SK-N-MC (cell line): ENCODE data around the gene SLC38A1.

Source experiments
- DNase-seq: peaks from one replicate; pipeline ENCODE4 v3.0.0-alpha.2; 2011; ENCODE audit warnings: low read depth, low spot score
- H3K27ac ChIP-seq: fragments of 200-600 bp; sonication (generic); 2 replicates; pipeline ENCODE4 v1.5.1; 2016; ENCODE audit warnings: mixed run types
- H3K36me3 ChIP-seq: fragments of 200-600 bp; sonication (generic); 2 replicates; pipeline ENCODE4 v1.6.1; 2017; ENCODE audit warnings: antibody characterized with exemption, low read length, mixed read lengths; ENCODE audit not compliant: insufficient read depth
- H3K4me3 ChIP-seq: fragments of 200-600 bp; sonication (generic); 2 replicates; pipeline ENCODE4 v1.5.1; 2016
- H3K9ac ChIP-seq: fragments of 200-600 bp; sonication (generic); 2 replicates; pipeline ENCODE4 v1.8.0; 2017; ENCODE audit warnings: mixed run types, mixed read lengths; ENCODE audit not compliant: insufficient read length
- H3K9me3 ChIP-seq: fragments of 200-600 bp; sonication (generic); 2 replicates; pipeline ENCODE4 v1.6.1; 2017; ENCODE audit warnings: low read depth, mild to moderate bottlenecking, antibody characterized with exemption, low read length, moderate library complexity, mixed read lengths
- EZH2 ChIP-seq: fragments of 200-600 bp; sonication (generic); IDR thresholded peaks from one replicate; pipeline ENCODE4 v1.6.1; 2017; ENCODE audit warnings: antibody characterized with exemption
- FOXP2 ChIP-seq: optimal IDR thresholded peaks from 2 replicates; pipeline ENCODE3; 2011; ENCODE audit warnings: mild to moderate bottlenecking, moderate library complexity; ENCODE audit not compliant: insufficient read depth; ENCODE audit errors: extremely low read length, control extremely low read depth
- POLR2AphosphoS5 ChIP-seq: IDR thresholded peaks from 2 replicates; pipeline ENCODE4 v1.6.1; 2012; ENCODE audit warnings: mild to moderate bottlenecking, low read depth, low read length, borderline replicate concordance

The SLC38A1 gene

GRCh38 chr12:46145881-46146280 is 123.0 kb downstream of the SLC38A1 start:
- Histone ChIP-seq H3K9ac (no peak overlapping the region), H3K36me3 (no peaks in the 10 kb centered on the region), H3K27ac (no peak overlapping the region), H3K9me3 (no peaks in the 10 kb centered on the region), H3K4me3 (no peak overlapping the region)
- DNase-seq = no peak
- TF ChIP-seq FOXP2 (no peak), EZH2 (no peak), POLR2AphosphoS5 (no peak)

- H3K9ac ChIP-seq = no peak overlapping the region
- H3K36me3 ChIP-seq = no peaks in the 10 kb centered on the region
- no peak for DNase-seq
- no peaks in the 10 kb centered on the region for H3K9me3 ChIP-seq
- no peak overlapping the region for H3K27ac ChIP-seq
- no peak overlapping the region for H3K4me3 ChIP-seq
- TF ChIP-seq FOXP2 (no peak), EZH2 (no peak), POLR2AphosphoS5 (no peak)
These were observed 124.4 kb downstream of the SLC38A1 start for GRCh38 chr12:46144433-46144832.

- Histone ChIP-seq H3K4me3 (no peak overlapping the region), H3K9ac (no peak overlapping the region), H3K9me3 (no peaks in the 10 kb centered on the region), H3K27ac (no peak overlapping the region), H3K36me3 (no peaks in the 10 kb centered on the region)
- DNase-seq = no peak
- TF ChIP-seq POLR2AphosphoS5 (no peak), EZH2 (no peak), FOXP2 (no peak)
These were observed 132.6 kb downstream of the SLC38A1 start for GRCh38 chr12:46136249-46136648.

GRCh38 chr12:46135750-46136149 is 133.1 kb downstream of the SLC38A1 start:
- H3K9me3 ChIP-seq = no peaks in the 10 kb centered on the region
- no peak overlapping the region for H3K9ac ChIP-seq
- no peak overlapping the region for H3K27ac ChIP-seq
- H3K36me3 ChIP-seq = no peaks in the 10 kb centered on the region
- TF ChIP-seq EZH2 = no peak
- no peak for TF ChIP-seq FOXP2
- TF ChIP-seq POLR2AphosphoS5 = no peak
- DNase-seq = no peak
- H3K4me3 ChIP-seq = no peak overlapping the region

GRCh38 chr12:46134852-46135251 is 134.0 kb downstream of the SLC38A1 start:
- DNase-seq = no peak
- H3K4me3 ChIP-seq = no peak overlapping the region
- H3K9ac ChIP-seq = no peak overlapping the region
- H3K36me3 ChIP-seq = no peaks in the 10 kb centered on the region
- TF ChIP-seq EZH2 = no peak
- TF ChIP-seq FOXP2 = no peak
- no peak for TF ChIP-seq POLR2AphosphoS5
- H3K27ac ChIP-seq = no peak overlapping the region
- H3K9me3 ChIP-seq = no peaks in the 10 kb centered on the region

- Histone ChIP-seq H3K36me3 (no peaks in the 10 kb centered on the region), H3K4me3 (no peak overlapping the region), H3K9me3 (no peaks in the 10 kb centered on the region), H3K9ac (no peak overlapping the region), H3K27ac (no peak overlapping the region)
- no peak for DNase-seq
- TF ChIP-seq EZH2 = no peak
- no peak for TF ChIP-seq FOXP2
These were observed 134.5 kb downstream of the SLC38A1 start for GRCh38 chr12:46134205-46134811.

- Histone ChIP-seq H3K27ac (no peak overlapping the region), H3K4me3 (no peak overlapping the region), H3K9ac (no peak overlapping the region), H3K9me3 (no peaks in the 10 kb centered on the region), H3K36me3 (no peaks in the 10 kb centered on the region)
- no peak for DNase-seq
- TF ChIP-seq EZH2 (no peak), FOXP2 (no peak)
These were observed 135.1 kb downstream of the SLC38A1 start for GRCh38 chr12:46133751-46134150.
